Tibial artery (tissue), 4 donors: ENCODE data around the gene PROZ.

Experiments used
- DNase-seq, 2 donors: peaks; one replicate each; pipeline ENCODE4 v3.0.0-alpha.2; 2019
- H3K27ac ChIP-seq, 2 donors: fragments of 200-600 bp; sonication (generic) in 1 of 2; 1 replicate in 1 of 2; 2 replicates in 1 of 2; pipeline ENCODE4 v1.5.1; 2018 to 2019; ENCODE audit warnings: mild to moderate bottlenecking in 1 of 2
- H3K27me3 ChIP-seq, 2 donors: fragments of 200-600 bp; sonication (generic) in 1 of 2; one replicate each; pipeline versions ENCODE4 v1.5.1 to v1.6.0; 2016 to 2019
- H3K36me3 ChIP-seq, 3 donors: fragments of 200-600 bp; sonication (generic) in 2 of 3; one replicate each; pipeline ENCODE4 v1.5.1; 2016 to 2019; ENCODE audit warnings: mild to moderate bottlenecking in 2 of 3
- H3K4me1 ChIP-seq, 4 donors: fragments of 200-600 bp; sonication (generic) in 2 of 4; 1 replicate in 3 of 4; 2 replicates in 1 of 4; pipeline ENCODE4 v1.5.1; 2016 to 2019
- H3K4me3 ChIP-seq, 2 donors: fragments of 200-600 bp; sonication (generic) in 1 of 2; 1 replicate in 1 of 2; 2 replicates in 1 of 2; pipeline ENCODE4 v1.5.1; 2018 to 2019; ENCODE audit warnings: mild to moderate bottlenecking in 2 of 2
- H3K9me3 ChIP-seq, 3 donors: fragments of 200-600 bp; sonication (generic) in 1 of 3; one replicate each; pipeline ENCODE4 v1.5.1; 2016 to 2019
- intact Hi-C: fragments of 100-400 bp; cut with DNase I; formaldehyde crosslinking; loops from one replicate; pipeline ENCODE4 v1.15.0; 2023; ENCODE audit warnings: low total_unique reads
- TF ChIP-seq, protein P1 (sequence below), 2 experiments: fragments of 200-600 bp in 1 of 2; fragments of 450-650 bp in 1 of 2; IDR thresholded peaks; one replicate each; pipeline ENCODE4 v1.5.1; 2017 to 2019; ENCODE audit warnings: antibody characterized with exemption in 2 of 2, mild to moderate bottlenecking in 1 of 2, moderate library complexity in 1 of 2

Gene PROZ

DNA sequence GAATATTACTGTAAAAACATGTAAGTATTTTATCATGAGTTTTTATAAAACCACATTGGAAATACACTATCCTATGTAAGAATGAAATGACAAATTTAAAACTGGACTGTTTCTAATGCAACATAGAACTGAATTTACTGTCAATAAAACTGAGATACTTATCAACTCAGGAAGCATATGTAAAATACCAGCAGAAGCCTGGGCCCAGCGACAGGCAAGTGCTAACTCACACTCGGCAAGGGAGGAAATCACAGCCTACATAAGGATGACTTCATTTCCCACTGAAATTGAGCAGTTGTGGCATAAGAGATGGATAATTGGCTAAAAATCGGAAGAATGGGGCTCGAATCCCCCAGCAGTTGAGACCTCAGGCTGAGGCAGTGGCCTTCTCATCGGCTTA is 12.1 kb downstream of the PROZ start:
- Histone ChIP-seq H3K36me3 (peaks cover 36 to 70% (median 41%) of the 10 kb centered on the region in 3 donors), H3K4me3 (no peak overlapping the region), H3K27ac (no peak overlapping the region), H3K9me3 (no peaks in the 10 kb centered on the region), H3K4me1 (no peaks in the 10 kb centered on the region), H3K27me3 (no peaks in the 10 kb centered on the region)
- intact Hi-C loops: no loop called here
- DNase-seq: no peak
- TF ChIP-seq, protein P1, sequence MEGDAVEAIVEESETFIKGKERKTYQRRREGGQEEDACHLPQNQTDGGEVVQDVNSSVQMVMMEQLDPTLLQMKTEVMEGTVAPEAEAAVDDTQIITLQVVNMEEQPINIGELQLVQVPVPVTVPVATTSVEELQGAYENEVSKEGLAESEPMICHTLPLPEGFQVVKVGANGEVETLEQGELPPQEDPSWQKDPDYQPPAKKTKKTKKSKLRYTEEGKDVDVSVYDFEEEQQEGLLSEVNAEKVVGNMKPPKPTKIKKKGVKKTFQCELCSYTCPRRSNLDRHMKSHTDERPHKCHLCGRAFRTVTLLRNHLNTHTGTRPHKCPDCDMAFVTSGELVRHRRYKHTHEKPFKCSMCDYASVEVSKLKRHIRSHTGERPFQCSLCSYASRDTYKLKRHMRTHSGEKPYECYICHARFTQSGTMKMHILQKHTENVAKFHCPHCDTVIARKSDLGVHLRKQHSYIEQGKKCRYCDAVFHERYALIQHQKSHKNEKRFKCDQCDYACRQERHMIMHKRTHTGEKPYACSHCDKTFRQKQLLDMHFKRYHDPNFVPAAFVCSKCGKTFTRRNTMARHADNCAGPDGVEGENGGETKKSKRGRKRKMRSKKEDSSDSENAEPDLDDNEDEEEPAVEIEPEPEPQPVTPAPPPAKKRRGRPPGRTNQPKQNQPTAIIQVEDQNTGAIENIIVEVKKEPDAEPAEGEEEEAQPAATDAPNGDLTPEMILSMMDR (IDR thresholded peaks at IDR 0.05): no peak

DNA sequence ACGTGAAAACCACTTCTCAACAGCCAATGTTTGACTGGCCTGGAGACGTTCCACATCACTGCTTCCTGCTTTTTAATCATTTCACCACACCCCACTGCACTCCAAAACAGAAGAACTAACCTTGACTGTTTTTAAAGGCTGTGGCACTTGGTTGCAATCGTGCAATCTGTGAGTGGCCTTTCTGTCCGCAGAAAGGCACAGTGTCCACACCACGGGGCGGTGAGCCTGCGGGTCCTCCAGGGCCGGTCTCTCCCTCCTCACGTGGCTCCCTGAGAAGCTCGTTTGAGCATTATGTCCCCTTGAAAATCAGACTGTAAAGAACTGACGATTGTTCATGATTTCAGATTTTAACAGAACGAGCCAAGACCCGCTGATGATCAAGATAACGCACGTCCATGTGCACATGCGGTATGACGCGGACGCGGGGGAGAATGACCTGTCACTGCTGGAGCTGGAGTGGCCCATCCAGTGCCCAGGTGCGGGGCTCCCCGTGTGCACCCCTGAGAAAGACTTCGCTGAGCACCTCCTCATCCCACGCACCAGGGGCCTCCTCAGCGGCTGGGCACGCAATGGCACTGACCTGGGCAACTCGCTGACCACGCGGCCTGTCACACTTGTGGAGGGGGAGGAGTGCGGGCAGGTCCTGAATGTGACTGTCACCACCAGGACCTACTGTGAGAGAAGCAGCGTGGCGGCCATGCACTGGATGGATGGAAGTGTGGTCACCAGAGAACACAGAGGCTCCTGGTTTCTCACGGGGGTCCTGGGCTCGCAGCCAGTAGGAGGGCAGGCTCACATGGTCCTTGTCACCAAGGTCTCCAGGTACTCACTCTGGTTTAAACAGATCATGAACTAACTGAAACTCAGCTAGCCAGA is 13.0 kb downstream of the PROZ start:
- Histone ChIP-seq H3K4me1 (no peaks in the 10 kb centered on the region), H3K27ac (no peak overlapping the region), H3K9me3 (no peaks in the 10 kb centered on the region), H3K27me3 (no peaks in the 10 kb centered on the region), H3K4me3 (no peak overlapping the region), H3K36me3 (peaks cover 45 to 79% (median 50%) of the 10 kb centered on the region in 3 donors)
- TF ChIP-seq, protein P1 (IDR thresholded peaks at IDR 0.05): no peak
- intact Hi-C loops: no loop called here
- DNase-seq: no peak

DNA sequence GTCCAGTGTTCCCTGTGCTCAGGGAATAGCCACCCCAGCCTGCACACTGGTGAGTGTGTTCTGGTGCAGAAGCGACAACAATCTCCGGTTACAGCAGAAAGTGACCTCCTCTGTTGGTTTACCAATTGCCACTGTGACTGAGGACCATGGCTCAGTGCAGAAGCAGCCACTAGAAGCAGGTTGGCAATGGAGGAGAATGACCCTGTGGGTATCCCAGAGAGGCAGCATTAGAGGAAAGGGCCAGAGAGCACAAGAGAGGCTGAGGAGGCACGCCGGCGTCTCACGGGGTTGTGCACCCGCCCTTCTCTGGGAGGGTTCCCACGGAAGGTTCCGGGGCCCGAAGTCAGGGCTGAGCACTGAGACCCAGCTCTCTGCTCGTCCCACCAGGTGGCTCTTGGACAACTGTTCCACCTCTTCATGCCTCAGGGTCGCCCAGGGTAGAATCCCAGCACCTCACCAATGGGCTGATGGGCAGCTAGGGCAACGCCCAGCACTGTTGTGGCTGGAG is 14.0 kb downstream of the PROZ start:
- no peak for DNase-seq
- TF ChIP-seq, protein P1 (IDR thresholded peaks at IDR 0.05): no peak
- H3K4me1 ChIP-seq: no peaks in the 10 kb centered on the region
- no peaks in the 10 kb centered on the region for H3K27me3 ChIP-seq
- intact Hi-C loops: no loop called here
- no peaks in the 10 kb centered on the region for H3K9me3 ChIP-seq
- H3K36me3 ChIP-seq: peaks cover 55 to 89% (median 60%) of the 10 kb centered on the region in 3 donors
- no peak overlapping the region for H3K4me3 ChIP-seq
- no peak overlapping the region for H3K27ac ChIP-seq

DNA sequence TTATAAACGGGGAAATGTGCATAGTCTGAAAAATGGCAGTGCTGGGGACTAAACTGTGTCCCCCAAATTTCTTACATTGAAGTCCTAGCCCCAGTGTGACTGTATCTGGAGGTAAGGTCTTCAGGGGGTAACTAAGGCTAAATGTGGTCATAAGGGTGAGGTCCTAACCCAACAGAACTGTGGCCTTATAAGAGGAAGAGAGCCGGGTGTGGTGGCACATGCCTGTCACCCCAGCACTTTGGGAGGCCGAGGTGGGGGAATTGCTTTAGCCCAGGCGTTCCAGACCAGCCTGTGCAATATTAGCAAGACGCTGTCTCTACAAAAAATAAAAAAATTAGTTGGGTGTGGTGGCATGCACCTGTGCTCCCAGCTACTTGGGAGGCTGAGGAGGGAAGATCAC is 17.8 kb downstream of the PROZ start:
- H3K36me3 ChIP-seq: peaks cover 76 to 98% (median 92%) of the 10 kb centered on the region in 3 donors
- H3K9me3 ChIP-seq: no peaks in the 10 kb centered on the region
- no peaks in the 10 kb centered on the region for H3K27me3 ChIP-seq
- H3K4me3 ChIP-seq: no peak overlapping the region
- no peak overlapping the region for H3K27ac ChIP-seq
- no peak for DNase-seq
- no peaks in the 10 kb centered on the region for H3K4me1 ChIP-seq
- intact Hi-C loops: no loop called here
- TF ChIP-seq, protein P1 (IDR thresholded peaks at IDR 0.05): no peak

DNA sequence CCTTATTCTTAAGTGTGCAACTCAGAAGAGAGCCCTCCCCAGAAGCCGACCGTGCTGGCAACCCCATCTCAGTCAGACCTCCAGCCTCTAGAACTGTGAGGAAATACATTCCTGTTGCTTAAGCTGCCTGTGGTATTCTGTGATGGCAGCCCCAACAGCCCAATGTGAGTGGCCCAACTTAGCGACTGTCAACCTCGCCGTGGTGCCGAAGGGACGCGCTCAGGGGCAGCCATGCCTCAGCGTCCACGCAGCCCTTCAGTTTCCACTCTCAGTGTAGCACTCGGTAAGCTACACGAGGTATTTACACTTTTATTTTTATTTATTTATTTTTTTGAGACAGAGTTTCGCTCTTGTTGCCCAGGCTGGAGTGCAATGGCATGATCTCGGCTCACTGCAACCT is 18.4 kb downstream of the PROZ start:
- Histone ChIP-seq H3K9me3 (no peaks in the 10 kb centered on the region), H3K27me3 (no peaks in the 10 kb centered on the region), H3K27ac (no peak overlapping the region), H3K4me3 (no peak overlapping the region), H3K36me3 (peaks cover 70 to 97% (median 87%) of the 10 kb centered on the region in 3 donors), H3K4me1 (no peaks in the 10 kb centered on the region)
- TF ChIP-seq, protein P1 (IDR thresholded peaks at IDR 0.05): no peak
- no peak for DNase-seq
- intact Hi-C loops: no loop called here
